H4 (cell line): Measurements from ENCODE around the gene ZNF451. TPM values are rescaled to one million over a fixed set of nuclear protein-coding genes. Genes with fewer than 3 reads are reported as not detected.

Experiments
- DNase-seq: peaks from one replicate; pipeline ENCODE4 v3.0.0-alpha.2; 2015; ENCODE audit warnings: low spot score
- total RNA-seq: library from RNA; depleted of rRNA; stranded (reverse); fragments of >200 nt; shearing (Covaris generic); gene quantifications from 2 replicates; pipeline ENCODE4 v1.2.3, GENCODE V29; 2014

The ZNF451 gene
- total RNA-seq, 1 experiment from 2014 or later: 26.2 TPM

GRCh38 chr6:57094689-57095088 is 4.7 kb downstream of the ZNF451 start:
- DNase-seq: no peak

- no peak for DNase-seq
These were observed 7.6 kb downstream of the ZNF451 start for GRCh38 chr6:57097596-57097995.

- no peak for DNase-seq
These were observed 13.0 kb downstream of the ZNF451 start for GRCh38 chr6:57102976-57103375.

GRCh38 chr6:57104336-57104735 is 14.3 kb downstream of the ZNF451 start:
- no peak for DNase-seq

GRCh38 chr6:57106990-57107389 is 17.0 kb downstream of the ZNF451 start:
- no peak for DNase-seq

GRCh38 chr6:57108691-57109090 is 18.7 kb downstream of the ZNF451 start:
- DNase-seq: no peak

GRCh38 chr6:57109880-57110279 is 19.9 kb downstream of the ZNF451 start:
- no peak for DNase-seq

GRCh38 chr6:57113105-57113504 is 23.1 kb downstream of the ZNF451 start:
- DNase-seq: no peak

GRCh38 chr6:57116776-57117175 is 26.8 kb downstream of the ZNF451 start:
- no peak for DNase-seq

GRCh38 chr6:57117796-57118195 is 27.8 kb downstream of the ZNF451 start:
- DNase-seq: no peak

GRCh38 chr6:57123111-57123510 is 33.1 kb downstream of the ZNF451 start:
- no peak for DNase-seq

GRCh38 chr6:57127763-57128162 is 37.8 kb downstream of the ZNF451 start:
- DNase-seq: peak; percentile 40

GRCh38 chr6:57130661-57131177 is 40.7 kb downstream of the ZNF451 start:
- DNase-seq: no peak

- DNase-seq: no peak
These were observed 45.0 kb downstream of the ZNF451 start for GRCh38 chr6:57134954-57135353.

- DNase-seq: no peak
These were observed 45.9 kb downstream of the ZNF451 start for GRCh38 chr6:57135885-57136284.

GRCh38 chr6:57137350-57137749 is 47.4 kb downstream of the ZNF451 start:
- DNase-seq: no peak

GRCh38 chr6:57138026-57138425 is 48.0 kb downstream of the ZNF451 start:
- no peak for DNase-seq

GRCh38 chr6:57141451-57142177 is 51.6 kb downstream of the ZNF451 start:
- no peak for DNase-seq

- DNase-seq: no peak
These were observed 52.2 kb downstream of the ZNF451 start for GRCh38 chr6:57142178-57142525.

- DNase-seq: no peak
These were observed 53.7 kb downstream of the ZNF451 start for GRCh38 chr6:57143690-57144089.

GRCh38 chr6:57147401-57147800 is 57.4 kb downstream of the ZNF451 start:
- DNase-seq: no peak

- DNase-seq: no peak
These were observed 58.2 kb downstream of the ZNF451 start for GRCh38 chr6:57147955-57148858.

GRCh38 chr6:57158658-57159057 is 68.7 kb downstream of the ZNF451 start:
- DNase-seq: no peak
